Activated CD8-positive, alpha-beta memory T cell treated with anti-CD3 and anti-CD28 coated beads, Interleukin-2, amount 50 U/mL, for 1 hour (primary cell): ENCODE measurements around the gene LAMTOR1.
"Not testable (repeated sequence)": the region's sequence is repeated elsewhere in the genome, so short reads cannot be mapped to it uniquely, and the experiment has no call there.

Source experiments
- DNase-seq: peaks from one replicate; pipeline ENCODE4 v3.0.0-alpha.2; 2020; ENCODE audit errors: extremely low read depth

LAMTOR1 gene

DNA sequence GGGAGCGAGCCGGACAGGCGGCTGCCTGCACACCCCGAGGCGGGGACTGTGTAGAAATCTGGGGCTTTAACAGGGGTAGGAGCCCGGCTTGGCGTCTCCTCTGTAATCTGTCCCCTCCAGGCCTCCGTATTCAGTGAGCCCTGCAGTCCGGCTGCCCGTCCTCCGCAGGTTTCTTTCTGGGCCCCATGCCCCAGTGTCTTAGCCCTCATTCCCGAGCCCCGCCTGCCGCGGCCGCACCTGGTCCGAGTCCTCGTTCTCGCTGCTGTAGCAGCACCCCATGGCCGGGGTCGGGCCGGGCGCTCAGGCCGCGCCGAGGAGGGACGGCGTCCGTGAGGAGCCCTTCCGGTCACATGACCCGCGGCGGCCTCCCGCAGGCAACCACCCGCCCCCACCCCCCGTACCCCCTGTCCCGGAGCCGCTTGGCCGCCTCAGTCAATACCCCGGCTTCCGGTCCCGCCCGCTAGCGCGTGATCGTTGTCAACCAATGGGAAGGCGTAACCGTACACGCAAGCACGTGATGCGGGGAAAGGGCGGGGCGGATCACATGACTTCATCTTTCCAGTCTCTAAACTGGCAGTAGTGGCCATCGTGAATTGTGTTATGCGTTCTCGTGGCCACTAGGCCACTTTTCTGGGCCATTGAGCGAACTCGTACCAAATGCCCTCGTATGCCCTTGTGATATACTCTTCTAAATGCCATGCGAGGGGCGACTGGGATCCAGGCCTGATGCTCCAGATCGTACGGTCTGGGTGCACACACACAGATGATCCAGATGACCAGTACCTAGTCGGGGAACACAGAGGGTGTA, at the start of gene LAMTOR1:
Gene LAMTOR1, minus strand, starts transcription at position 352 of the 808 bp plus-strand sequence. Its CDS starts 73 bp downstream, at position 279.
- peak; percentile 97 for DNase-seq

DNA sequence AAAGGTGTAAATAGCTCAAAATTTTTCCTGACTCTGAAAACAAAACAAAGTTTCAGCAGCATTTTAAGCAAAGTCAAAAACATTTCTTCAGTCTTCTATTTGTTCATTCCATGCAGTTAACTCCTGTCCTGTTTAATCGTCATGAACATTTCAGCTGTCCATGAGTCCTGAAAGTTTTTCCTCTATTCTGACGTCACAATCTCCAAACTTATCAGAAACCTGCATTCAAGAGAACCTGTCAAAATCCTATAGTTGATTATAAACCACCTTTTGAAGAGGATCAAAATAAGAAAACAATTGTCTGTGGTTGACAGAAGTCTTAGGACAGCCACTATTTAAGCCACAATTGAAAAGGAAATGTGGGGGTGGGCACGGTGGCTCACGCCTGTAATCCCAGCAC, 47.8 kb upstream of the LAMTOR1 start:
- DNase-seq, result no peak

DNA sequence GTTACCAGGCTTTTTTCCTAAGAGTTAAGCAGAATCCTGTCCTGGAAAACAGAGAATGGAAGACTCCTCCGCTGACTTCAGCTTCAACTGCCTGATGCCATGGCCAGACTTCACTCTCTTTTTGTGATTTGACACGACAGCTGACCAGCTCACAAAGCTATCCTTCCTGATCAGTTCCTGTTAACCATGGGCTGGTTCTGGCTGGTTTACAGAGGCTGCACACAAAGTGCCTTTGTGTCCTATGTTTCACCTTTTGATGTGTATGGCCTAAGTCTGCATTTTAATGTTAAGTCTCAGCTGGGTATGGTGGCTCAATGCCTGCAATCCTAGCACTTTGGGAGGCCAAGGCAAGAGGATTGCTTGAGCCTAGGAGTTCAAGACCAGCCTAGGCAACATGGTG, 43.5 kb upstream of the LAMTOR1 start:
- no peak for DNase-seq

DNA sequence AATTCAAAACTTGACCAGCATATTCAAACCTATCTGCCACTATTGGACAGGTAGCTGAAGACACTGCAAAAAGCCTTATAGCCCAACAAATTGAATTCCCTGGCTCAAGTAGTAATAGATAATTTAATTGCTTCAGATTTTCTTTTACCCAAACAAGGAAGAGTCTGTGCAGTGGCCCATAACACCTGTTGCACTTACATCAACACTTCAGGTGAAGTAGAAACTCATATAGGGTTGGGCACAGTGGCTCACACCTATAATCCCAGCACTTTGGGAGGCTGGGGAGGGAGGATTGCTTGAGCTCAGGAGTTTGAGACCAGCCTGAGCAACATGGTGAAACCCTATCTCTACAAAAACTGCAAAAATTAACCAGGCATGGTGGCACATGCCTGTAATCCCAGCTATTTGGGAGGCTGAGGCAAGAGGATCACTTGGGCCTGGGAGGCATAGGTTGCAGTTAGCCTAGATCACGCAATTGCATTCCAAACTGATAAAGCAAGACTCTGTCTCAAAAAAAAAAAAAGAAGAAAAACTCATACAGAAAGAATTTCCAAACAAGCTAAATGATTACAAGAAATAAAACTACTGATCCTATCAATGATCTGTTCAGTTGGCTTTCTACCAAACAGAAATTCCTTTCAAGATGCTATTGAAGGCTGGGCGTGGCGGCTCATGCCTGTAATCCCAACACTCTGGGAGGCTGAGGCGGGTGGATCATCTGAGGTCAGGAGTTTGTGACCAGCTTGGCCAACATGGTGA, 41.9 kb upstream of the LAMTOR1 start:
- no peak for DNase-seq

DNA sequence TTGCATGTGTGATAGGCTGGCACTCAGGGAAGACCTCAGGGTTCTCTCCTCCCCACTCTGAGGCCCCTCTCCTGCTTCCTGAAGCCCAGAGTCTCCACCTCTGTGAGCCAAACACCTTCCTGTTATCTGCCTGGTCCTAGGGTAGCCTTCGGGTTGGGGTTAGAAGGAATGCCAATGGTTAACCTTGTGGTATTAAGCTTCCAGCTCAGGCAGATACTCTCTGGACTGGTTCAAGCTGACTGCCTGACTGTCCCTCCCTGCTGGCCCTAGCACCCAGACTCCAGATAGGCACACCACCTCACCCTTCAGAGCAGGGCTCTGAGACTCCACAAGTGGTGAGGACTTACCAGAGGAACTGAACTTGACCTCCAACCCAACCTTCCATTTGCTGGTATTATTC, 39.4 kb upstream of the LAMTOR1 start:
- not testable (repeated sequence) for DNase-seq

DNA sequence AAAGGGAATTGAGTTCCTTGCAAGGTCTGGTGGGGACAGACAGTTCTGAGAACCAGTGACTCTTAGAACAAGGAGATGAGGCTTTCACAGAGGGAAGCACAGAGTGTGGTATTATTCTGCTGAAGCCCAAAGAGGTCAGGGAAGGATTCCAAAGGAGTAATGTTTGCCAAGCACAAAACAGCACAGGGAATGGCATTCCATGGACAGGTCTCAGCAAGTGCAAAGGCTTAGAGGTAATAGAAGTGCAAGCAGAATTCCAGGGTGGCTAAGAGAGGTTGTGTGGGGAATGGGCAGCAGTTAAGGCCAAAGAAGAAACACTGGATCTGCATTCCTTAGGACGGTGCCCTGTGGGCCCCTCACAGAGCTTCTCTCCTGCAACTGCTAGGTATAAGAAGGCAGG, 39.0 kb upstream of the LAMTOR1 start:
- DNase-seq, result not testable (repeated sequence)

DNA sequence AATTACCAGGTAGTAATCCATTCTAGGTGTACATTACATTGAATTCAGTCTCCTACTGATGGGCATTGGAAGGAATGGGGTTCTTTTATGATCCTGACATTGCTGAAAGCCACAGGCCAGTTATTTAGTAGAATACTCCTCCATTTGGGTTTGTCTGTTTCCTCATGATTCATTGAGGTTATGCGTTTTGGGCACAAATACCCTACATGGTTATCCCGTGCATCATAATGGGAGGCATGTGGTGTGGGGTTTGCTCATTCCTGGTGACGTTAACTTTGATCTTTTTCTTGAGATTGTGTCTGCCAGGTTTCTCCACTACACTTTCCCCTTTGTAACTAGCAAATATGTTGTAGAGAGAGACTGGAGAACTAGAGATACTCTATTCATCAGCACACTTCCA, 38.0 kb upstream of the LAMTOR1 start:
- no peak for DNase-seq

DNA sequence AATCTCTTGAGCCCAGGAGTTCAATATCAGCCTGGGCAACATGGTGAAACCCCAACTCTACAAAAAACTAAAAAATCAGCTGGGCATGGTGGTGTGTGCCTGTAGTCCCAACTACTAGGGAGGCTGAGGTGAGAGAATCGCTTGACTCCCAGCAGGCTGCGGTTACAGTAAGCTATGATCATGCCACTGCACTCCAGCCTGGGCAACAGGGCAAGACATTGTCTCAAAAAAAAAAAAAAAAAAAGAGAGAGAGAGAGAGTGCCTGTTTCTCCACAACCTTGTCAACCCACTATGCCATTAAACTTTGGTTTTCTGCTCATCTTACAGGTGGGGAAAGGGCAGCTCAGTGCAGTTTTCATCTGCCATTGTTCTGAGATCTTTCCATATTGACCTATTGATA, 37.6 kb upstream of the LAMTOR1 start:
- no peak for DNase-seq

DNA sequence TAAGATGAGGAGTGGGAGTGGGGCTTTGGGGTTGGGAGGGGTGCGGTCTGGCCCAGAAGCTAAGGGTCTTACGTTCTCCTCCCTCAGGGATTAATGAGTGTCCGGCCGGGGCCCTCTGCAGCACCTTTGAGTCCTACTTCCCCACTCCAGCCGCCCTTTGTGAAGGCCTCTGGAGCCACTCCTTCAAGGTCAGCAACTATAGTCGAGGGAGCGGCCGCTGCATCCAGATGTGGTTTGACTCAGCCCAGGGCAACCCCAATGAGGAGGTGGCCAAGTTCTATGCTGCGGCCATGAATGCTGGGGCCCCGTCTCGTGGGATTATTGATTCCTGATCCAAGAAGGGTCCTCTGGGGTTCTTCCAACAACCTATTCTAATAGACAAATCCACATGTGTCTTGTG, 36.4 kb upstream of the LAMTOR1 start:
- DNase-seq, result no peak

DNA sequence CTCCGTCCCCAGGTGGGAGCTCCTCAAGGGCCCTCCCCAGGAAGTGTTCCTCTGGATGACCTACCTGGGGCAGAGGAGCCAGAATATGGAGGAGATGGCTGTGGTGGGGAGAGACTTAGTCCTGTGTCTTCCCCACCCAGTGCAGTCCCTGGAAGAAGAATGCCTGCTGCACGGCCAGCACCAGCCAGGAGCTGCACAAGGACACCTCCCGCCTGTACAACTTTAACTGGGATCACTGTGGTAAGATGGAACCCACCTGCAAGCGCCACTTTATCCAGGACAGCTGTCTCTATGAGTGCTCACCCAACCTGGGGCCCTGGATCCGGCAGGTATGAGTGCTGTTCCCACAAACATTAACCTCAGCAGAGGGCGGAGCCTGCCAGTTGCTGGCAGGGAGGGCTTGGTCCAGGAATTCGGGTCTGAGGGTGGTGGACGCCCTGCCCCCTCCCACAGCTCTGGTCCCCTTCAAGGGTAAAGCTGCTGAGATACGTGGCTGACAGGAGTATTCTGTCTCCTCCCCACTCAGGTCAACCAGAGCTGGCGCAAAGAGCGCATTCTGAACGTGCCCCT, 35.8 kb upstream of the LAMTOR1 start:
- DNase-seq, result no peak

DNA sequence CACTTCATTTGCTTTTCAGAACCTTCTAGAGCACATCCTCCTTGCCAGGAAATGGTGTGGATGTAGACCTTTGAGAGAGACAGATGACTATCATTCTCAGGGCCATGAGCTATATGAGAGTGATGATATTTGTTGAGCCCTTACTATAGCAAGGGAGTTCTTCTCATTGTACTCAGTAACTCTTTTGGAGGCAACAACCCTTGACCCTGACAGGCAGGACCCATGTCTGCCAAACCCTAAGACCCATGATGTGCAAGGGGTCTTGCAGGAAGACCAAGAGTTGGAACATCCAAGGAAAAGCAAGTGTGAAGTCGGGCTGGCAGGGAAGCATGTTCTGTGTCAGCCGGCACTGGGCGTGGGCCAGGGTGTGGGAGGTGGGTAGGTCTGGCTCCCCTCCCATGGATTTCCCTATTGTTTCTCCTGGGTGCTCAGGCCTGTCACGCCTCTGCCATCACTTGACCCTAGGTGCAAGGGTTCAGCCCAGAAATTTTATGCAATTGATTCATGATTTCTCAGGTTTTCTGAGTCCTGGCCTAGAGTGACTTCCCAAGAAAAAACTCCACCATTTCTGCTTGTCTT, 33.7 kb upstream of the LAMTOR1 start:
- no peak for DNase-seq

DNA sequence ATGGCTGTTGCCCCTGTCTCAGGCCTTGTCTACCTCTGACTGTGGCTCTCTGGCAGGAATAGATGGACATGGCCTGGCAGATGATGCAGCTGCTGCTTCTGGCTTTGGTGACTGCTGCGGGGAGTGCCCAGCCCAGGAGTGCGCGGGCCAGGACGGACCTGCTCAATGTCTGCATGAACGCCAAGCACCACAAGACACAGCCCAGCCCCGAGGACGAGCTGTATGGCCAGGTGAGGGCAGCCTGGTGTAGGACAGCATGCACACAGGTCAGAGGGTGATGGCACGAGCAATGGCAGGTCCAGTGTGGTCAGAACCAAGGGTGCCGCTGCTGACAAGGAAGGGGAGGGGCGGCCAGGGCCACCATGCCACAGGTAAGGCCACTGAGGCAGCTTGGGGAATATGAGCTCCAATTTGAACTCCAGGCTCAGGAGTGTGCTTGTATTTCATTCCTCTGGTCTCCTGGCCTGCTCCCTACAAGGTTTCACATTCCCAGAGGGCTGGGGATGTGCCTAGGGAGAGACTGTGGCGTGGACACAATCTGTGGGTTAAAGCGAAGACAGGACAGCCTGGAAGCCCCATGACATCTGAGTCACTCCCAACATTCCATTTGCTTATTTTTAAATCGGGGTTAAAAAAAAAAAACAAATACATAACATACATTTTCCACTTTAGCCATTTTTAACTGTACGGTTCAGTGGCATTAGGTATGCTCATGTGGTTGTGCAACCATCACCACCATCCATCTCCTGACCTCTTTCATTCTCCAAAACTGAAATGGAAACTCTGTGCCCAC, 33.0 kb upstream of the LAMTOR1 start:
- no peak for DNase-seq

DNA sequence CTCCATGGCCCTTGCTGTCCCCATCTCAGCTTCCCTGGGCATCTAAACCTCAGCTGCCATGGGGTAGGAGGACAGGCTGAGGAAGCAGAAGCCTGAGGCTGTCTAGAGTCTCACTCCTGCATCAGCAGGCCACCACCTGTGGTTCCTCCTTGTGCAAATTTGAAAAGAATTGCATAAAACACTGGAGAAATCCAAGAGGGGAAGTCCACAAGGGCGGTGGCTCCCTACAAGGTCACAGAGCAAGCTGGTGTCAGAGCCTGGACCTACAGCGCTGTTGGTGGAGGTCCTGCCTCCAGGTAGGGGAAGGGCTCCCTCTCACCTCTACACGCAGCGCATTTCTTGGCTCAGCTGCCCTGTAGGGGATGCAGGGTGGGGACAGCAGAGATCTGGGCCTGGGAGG, 32.4 kb upstream of the LAMTOR1 start, which contains the start of gene FOLR3:
Gene FOLR3, plus strand, starts transcription at position 253 of the 400 bp plus-strand sequence. CDS start 228 bp downstream, outside the sequence.
- DNase-seq, result not testable (repeated sequence)

DNA sequence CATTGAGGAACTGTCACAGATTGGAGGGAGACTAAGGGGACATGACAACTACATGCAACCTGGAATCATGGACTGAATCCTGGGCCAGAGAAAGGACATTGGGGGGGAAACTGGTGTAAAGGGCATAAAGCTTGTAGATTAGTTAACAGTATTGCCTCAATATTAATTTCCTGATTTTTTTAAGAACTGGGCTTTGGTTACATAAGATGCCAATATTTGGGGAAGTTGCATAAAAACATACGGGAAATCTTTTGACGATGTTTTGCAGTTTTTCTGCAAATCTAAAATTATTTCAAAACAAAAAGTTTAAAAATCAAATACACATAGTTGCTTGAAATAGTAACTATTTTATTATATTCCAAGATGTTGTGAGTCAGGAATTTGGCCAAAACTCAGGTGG, 29.5 kb upstream of the LAMTOR1 start:
- DNase-seq, result no peak

DNA sequence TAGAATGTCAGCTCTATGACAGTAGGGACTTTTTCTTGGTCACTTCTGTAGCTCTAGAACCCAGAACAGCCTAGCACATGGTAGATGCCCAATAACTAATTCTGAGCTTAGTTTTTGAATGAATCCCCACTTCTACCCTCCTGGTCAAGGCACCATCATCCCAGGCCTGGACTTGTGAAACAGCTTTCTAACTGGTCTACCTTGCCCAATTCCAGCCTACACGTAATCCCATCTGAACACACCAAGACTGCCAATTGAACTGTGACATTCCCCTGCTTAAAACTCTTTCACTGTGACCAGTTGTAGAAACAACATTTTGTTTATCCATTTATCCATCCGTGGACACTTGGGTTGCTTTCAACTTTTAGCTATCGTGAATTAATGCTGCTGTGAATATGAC, 26.3 kb upstream of the LAMTOR1 start:
- no peak for DNase-seq

DNA sequence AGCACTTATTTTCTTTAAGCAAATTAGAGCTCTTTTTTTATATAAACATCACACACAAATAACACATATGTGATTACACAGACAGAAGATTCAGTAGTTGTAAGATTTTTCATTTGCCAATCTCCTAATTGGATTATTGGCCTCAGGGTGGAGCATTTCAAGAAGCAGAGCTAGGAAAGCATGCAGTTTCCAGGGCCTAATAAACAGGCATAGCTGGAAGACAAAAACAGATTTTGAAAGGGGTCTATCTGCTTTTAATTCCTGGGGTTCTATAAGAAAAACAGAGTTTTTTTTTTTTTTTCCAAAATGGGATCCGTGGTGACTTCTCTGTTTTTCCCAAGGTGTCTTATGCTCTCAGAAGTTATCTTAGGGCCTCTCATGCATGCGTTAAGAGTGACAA, 24.8 kb upstream of the LAMTOR1 start:
- DNase-seq, result no peak

DNA sequence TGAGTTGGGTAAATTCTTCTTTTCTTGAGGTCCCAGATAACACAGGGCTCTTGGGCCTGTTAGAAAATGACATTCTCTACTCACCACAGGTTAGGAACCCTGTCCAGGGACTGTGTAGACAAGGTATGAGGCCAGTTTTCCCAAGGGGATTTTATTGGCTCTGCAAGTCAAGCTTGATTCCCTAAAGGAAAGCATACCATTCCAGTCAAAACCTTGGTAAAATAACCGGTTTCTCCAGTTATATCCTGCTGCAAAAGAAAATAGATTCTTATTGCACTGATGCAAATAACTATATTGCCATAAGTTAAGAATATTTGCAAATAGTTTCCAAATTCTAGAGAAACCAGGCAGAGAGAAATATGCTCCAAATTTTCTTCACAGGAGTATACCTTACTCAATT, 22.9 kb upstream of the LAMTOR1 start:
- DNase-seq, result no peak

DNA sequence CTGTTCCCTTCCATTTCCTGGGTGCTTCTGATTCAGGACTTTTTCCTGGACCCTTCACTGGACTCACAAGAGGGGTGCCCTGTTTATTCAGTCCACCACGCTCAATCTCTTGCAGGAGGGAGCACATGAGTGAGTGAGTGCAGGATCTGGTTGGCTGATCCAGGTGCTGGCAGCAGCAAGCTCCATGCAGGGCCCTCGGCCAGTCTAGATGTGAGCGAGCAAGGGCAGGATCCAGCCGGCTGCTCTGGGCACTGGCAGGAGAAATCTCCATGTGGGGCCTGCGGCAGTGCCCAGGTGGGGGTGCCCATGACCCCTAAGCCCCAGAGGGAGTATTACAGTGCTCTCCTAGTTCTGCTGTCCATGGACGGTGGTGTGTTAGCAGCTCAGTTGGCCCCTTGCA, 20.9 kb upstream of the LAMTOR1 start:
- DNase-seq, result no peak

DNA sequence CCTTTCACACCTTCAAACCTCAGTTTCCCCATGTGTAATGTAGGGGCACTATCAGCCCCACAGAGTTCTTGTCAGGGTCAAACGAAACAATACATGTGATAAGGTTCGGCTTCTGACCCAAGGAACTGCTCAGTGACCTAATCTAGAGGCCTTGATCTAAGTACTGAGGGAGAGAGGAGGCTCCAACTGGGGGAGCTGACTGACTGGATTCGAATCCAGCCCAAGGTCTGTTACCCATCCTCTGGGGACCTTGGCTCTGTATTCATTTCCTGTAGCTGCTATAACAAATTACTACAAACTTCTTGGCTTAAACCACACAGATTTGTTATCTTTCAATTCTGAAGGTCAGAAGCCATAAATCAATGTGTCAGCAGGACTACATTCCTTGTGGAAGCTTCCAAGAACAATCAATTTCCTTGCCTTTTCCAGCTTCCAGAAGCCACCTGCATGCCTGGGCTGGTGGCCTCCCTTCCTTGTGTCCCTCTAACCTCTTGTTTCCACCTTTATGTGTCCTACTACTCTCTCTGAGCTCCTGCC, 20.1 kb upstream of the LAMTOR1 start:
- DNase-seq, result no peak

DNA sequence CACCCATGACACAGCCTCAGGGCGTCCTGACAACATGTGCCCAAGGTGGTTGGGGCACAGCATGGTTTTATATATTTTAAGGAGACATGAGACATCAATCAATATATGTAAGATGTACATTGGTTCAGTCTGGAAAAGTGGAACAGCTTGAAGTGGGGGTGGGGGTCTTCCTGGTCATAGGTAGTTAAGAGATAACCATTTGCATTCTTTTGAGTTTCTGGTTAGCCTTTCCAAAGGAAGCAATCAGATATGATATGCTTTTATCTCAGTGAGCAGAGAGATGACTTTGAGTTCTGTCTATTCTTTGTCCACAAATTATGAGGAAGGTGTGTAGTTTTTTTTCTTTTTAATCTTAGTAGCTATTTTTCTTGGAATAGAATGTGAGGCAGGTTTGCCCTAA, 19.5 kb upstream of the LAMTOR1 start:
- no peak for DNase-seq

DNA sequence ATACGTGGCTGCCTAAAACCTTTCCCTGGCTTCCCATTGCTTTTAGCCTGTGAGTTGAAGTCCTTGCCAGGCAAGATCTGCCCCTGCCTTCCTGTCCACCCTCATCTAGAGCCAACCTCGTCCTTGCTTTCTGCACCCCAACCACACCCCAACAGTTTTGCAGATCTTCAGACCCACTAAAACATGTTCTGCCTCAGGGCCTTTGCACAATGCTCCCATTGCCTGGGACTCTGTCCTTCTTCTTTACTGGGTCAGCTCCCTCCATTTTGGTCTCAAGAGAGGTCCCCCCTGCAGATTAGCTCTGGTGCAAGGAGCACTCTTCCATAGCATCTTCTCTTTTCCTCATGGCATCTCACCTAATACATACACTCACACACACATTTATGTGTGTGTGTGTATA, 17.8 kb upstream of the LAMTOR1 start:
- DNase-seq, result no peak
